IMR-90 (cell line): ENCODE results near the gene HOXD3. TPM values are rescaled to one million over a fixed set of nuclear protein-coding genes. Genes with fewer than 3 reads are reported as not detected.

ENCODE experiments used
- ATAC-seq: fragments of 200-7000 bp; cut with Tn5 transposase; 2 replicates; pipeline ENCODE4 v1.9.1; 2020; ENCODE audit warnings: low read depth, mild to moderate bottlenecking, moderate library complexity
- BruUV-seq: library from RNA; stranded (reverse); fragments of 400-500 nt; replicated peaks from 2 replicates; lab custom pipeline; 2021; lab: Mats Ljungman, UMichigan
- CTCF ChIA-PET: fragments of 300-600 bp; formaldehyde crosslinking; extraction: SDS; loops from one replicate; lab custom pipeline; 2021; ENCODE audit warnings: antibody characterized with exemption; lab: Yijun Ruan, JAX
- POLR2A ChIA-PET: fragments of 300-600 bp; sonication (Branson Sonifier 250); formaldehyde crosslinking; loops from one replicate; lab custom pipeline; 2022; ENCODE audit warnings: antibody characterized with exemption; ENCODE audit not compliant: unreplicated experiment; lab: Charles Lee
- DNase-seq: peaks from one replicate; pipeline ENCODE4 v3.0.0; 2013
- H2AFZ ChIP-seq: replicated peaks from 2 replicates; pipeline ENCODE3; 2013; ENCODE audit warnings: low read length, mild to moderate bottlenecking; ENCODE audit not compliant: poor library complexity
- H2AK5ac ChIP-seq: 2 replicates; pipeline ENCODE4 v1.6.1; 2013; ENCODE audit warnings: low read depth, low read length, inconsistent platforms
- H2AK9ac ChIP-seq: replicated peaks from 2 replicates; pipeline ENCODE3; 2013; ENCODE audit warnings: mild to moderate bottlenecking, low read depth, low read length, moderate library complexity; ENCODE audit not compliant: poor library complexity
- H2BK120ac ChIP-seq: 2 replicates; pipeline ENCODE4 v1.6.1; 2013; ENCODE audit warnings: low read depth, low read length, inconsistent platforms
- H2BK15ac ChIP-seq: 3 replicates; pipeline ENCODE4 v1.6.1; 2013; ENCODE audit warnings: low read depth, low read length, inconsistent platforms
- H2BK20ac ChIP-seq: 2 replicates; pipeline ENCODE4 v1.6.1; 2013; ENCODE audit warnings: low read depth, mild to moderate bottlenecking, inconsistent platforms, low read length, moderate library complexity
- H2BK5ac ChIP-seq: 2 replicates; pipeline ENCODE4 v1.6.1; 2013; ENCODE audit warnings: mild to moderate bottlenecking, low read depth, low read length, inconsistent platforms; ENCODE audit not compliant: poor library complexity, severe bottlenecking
- H3K14ac ChIP-seq: replicated peaks from 2 replicates; pipeline ENCODE4 v1.6.1; 2013; ENCODE audit warnings: low read depth, low read length, inconsistent platforms
- H3K18ac ChIP-seq: 2 replicates; pipeline ENCODE4 v1.6.1; 2013; ENCODE audit warnings: low read depth, low read length, control low read depth
- H3K23ac ChIP-seq: 2 replicates; pipeline ENCODE4 v1.6.1; 2013; ENCODE audit warnings: low read depth, low read length, inconsistent platforms
- H3K27ac ChIP-seq: 2 replicates; pipeline ENCODE4 v1.5.1; 2013; ENCODE audit warnings: mild to moderate bottlenecking, control low read depth, low read length; ENCODE audit not compliant: insufficient read depth
- H3K27me3 ChIP-seq: 2 replicates; pipeline ENCODE4 v1.6.1; 2013; ENCODE audit warnings: low read length; ENCODE audit not compliant: control insufficient read depth, insufficient read depth
- H3K36me3 ChIP-seq: 2 replicates; pipeline ENCODE4 v1.6.1; 2013; ENCODE audit warnings: low read length, mixed read lengths; ENCODE audit not compliant: control insufficient read depth, insufficient read depth
- H3K4ac ChIP-seq: 2 replicates; pipeline ENCODE4 v1.6.1; 2013; ENCODE audit warnings: low read depth, low read length, inconsistent platforms
- H3K4me1 ChIP-seq: 2 replicates; pipeline ENCODE4 v1.6.1; 2013; ENCODE audit warnings: low read length, mixed read lengths; ENCODE audit not compliant: control insufficient read depth, insufficient read depth
- H3K4me2 ChIP-seq: 2 replicates; pipeline ENCODE4 v1.6.1; 2013; ENCODE audit warnings: low read depth, mild to moderate bottlenecking, control low read depth, low read length, moderate library complexity
- H3K4me3 ChIP-seq: 2 replicates; pipeline ENCODE4 v1.5.1; 2013; ENCODE audit warnings: low read depth, mild to moderate bottlenecking, control low read depth, low read length, moderate library complexity; ENCODE audit not compliant: insufficient read depth
- H3K56ac ChIP-seq: 2 replicates; pipeline ENCODE4 v1.6.1; 2013; ENCODE audit warnings: low read length, inconsistent platforms; ENCODE audit not compliant: insufficient read depth; ENCODE audit errors: extremely low read depth
- H3K79me1 ChIP-seq, 2 experiments: 2 replicates each; pipeline ENCODE4 v1.6.1; 2013; ENCODE audit warnings: low read length in 2 of 2, inconsistent platforms in 1 of 2, low read depth in 1 of 2
- H3K9ac ChIP-seq: 2 replicates; pipeline ENCODE4 v1.6.1; 2013; ENCODE audit warnings: low read depth, low read length, control low read depth
- H3K9me1 ChIP-seq: 2 replicates; pipeline ENCODE4 v1.6.1; 2013; ENCODE audit warnings: low read length, inconsistent platforms; ENCODE audit not compliant: insufficient read depth
- H3K9me3 ChIP-seq: 2 replicates; pipeline ENCODE4 v1.6.1; 2013; ENCODE audit warnings: low read length; ENCODE audit not compliant: control insufficient read depth, insufficient read depth
- H4K20me1 ChIP-seq: 2 replicates; pipeline ENCODE4 v1.6.1; 2013; ENCODE audit warnings: low read length, inconsistent platforms; ENCODE audit not compliant: insufficient read depth
- H4K5ac ChIP-seq: 2 replicates; pipeline ENCODE4 v1.6.1; 2013; ENCODE audit warnings: mild to moderate bottlenecking, low read depth, low read length, control low read depth
- H4K8ac ChIP-seq, 2 experiments: 2 replicates each; pipeline ENCODE4 v1.6.1; 2013; ENCODE audit warnings: low read depth in 2 of 2, low read length in 2 of 2, control low read depth in 1 of 2, inconsistent platforms in 1 of 2
- H4K91ac ChIP-seq: 2 replicates; pipeline ENCODE4 v1.6.1; 2013; ENCODE audit warnings: low read depth, low read length, inconsistent platforms; ENCODE audit not compliant: insufficient read depth
- BHLHE40 ChIP-seq: fragments of 150-350 bp; IDR thresholded peaks from 2 replicates; pipeline ENCODE4 v1.6.1; 2016; ENCODE audit warnings: mild to moderate bottlenecking, low read depth, low read length
- POLR2A ChIP-seq: IDR thresholded peaks from 2 replicates; pipeline ENCODE4 v1.6.1; 2012; ENCODE audit warnings: mild to moderate bottlenecking, low read depth, low read length
- RAD21 ChIP-seq: IDR thresholded peaks from 2 replicates; pipeline ENCODE4 v1.6.1; 2012; ENCODE audit warnings: low read length, improper control_type of control experiment
- WGBS, 2 experiments: methylation state at CpG; one replicate each; pipeline versions ENCODE4 v1.1.5 to v1.1.7; 2013; ENCODE audit warnings: missing lambda C conversion rate in 2 of 2; ENCODE audit not compliant: insufficient read length in 1 of 2; ENCODE audit errors: extremely low coverage in 2 of 2; 5-methylcytosine and 5-hydroxymethylcytosine counted together
- dilution Hi-C: fragments of 300-500 bp; cut with HindIII; formaldehyde crosslinking; loops from one replicate; pipeline ENCODE4 v1.14.3; 2018; ENCODE audit warnings: low sequenced_read_pairs; ENCODE audit not compliant: unreplicated experiment
- in situ Hi-C: fragments of 300-500 bp; cut with MboI; formaldehyde crosslinking; loops from 3 replicates; pipeline ENCODE4 v1.14.3; 2019; ENCODE audit warnings: low sequenced_read_pairs, inconsistent platforms, mixed read lengths
- intact Hi-C: fragments of 100-400 bp; cut with micrococcal nuclease; formaldehyde crosslinking; loops from 2 replicates; pipeline ENCODE4 v1.10.0; 2022
- polyA plus RNA-seq, 3 experiments: library from polyadenylated mRNA; depleted of rRNA; stranded (reverse); fragments of >200 nt; gene quantifications; 2 replicates each; pipeline ENCODE4 v1.2.3, GENCODE V29; 2012; ENCODE audit warnings: low replicate concordance in 1 of 3
- total RNA-seq: library from RNA; depleted of rRNA; stranded (reverse); fragments of >200 nt; gene quantifications from 2 replicates; pipeline ENCODE4 v1.2.3, GENCODE V29; 2012
- TF ChIP-seq, protein P1 (sequence below): fragments of 150-350 bp; IDR thresholded peaks from 2 replicates; pipeline ENCODE4 v1.6.1; 2017; ENCODE audit warnings: mild to moderate bottlenecking, antibody characterized with exemption, low read length, low read depth

HOXD3 gene
- total and polyA plus RNA-seq, 2 of the 4 experiments (the other 2 are of a cell fraction), result not detected

DNA sequence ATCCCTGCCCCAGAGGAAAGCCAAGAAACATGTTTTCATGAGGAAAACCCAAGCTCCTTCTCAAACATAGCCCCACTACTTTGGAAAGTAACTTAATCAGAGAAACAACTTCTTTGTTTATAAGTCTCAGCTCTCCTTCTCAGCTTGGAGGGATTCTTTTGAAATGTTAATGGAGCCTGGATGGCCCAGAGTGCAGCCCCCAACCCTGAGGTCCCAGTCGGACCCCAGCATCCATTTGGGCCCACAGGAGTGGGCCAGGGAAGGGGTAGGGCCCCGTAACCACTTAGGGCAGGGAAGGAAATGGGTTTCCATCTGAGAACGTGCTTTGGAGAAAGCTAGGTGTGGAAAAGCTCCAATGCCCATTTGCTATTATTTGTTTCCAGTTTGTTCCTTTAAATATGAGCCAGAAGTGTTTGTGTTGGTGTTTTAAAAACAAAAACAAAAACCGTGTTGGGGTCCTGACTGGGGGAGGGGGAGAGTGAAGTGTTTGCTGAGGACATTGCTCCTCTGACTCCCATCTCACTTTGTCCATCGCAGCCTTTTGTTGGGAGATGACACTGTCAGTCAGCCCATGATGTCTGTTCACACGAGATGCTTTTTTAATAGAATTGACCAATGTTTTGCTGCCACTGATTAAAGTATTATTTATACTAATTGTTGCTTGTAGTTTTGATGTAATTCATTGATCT is 1.6 kb upstream of the HOXD3 start:
- H4K8ac ChIP-seq, result no peak overlapping the region
- H2AK5ac ChIP-seq, result no peak overlapping the region
- H3K9me1 ChIP-seq, result no peaks in the 10 kb centered on the region
- H3K23ac ChIP-seq, result no peak overlapping the region
- no CpG with 5 or more reads among the region's 6 CpGs for WGBS, 2 experiments
- dilution Hi-C loops (no loop called here), in situ Hi-C loops (no loop called here), intact Hi-C loops (no loop called here)
- ATAC-seq (no peak), DNase-seq (no peak)
- no peak overlapping the region for H2BK15ac ChIP-seq
- TF ChIP-seq POLR2A (no peak), BHLHE40 (no peak), RAD21 (no peak)
- TF ChIP-seq, protein P1, sequence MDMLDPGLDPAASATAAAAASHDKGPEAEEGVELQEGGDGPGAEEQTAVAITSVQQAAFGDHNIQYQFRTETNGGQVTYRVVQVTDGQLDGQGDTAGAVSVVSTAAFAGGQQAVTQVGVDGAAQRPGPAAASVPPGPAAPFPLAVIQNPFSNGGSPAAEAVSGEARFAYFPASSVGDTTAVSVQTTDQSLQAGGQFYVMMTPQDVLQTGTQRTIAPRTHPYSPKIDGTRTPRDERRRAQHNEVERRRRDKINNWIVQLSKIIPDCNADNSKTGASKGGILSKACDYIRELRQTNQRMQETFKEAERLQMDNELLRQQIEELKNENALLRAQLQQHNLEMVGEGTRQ, result no peak
- H3K79me1 ChIP-seq, result no peaks in the 10 kb centered on the region
- peaks cover 16% of the 10 kb centered on the region for H3K9me3 ChIP-seq
- no peaks in the 10 kb centered on the region for H3K36me3 ChIP-seq
- no peak overlapping the region for H2BK20ac ChIP-seq
- BruUV-seq, result no TSS peak
- H3K27ac ChIP-seq, result no peak overlapping the region
- H3K4me3 ChIP-seq, result no peak overlapping the region
- H3K56ac ChIP-seq, result no peak overlapping the region
- H3K18ac ChIP-seq, result no peak overlapping the region
- CTCF ChIA-PET, result interaction anchor here (3.3 kb wide), 1 partner anchor 299 kb away, joined by 7 read pairs; no protein-coding TSS in a partner anchor
- H3K4ac ChIP-seq, result no peak overlapping the region
- no peak overlapping the region for H4K5ac ChIP-seq
- no peaks in the 10 kb centered on the region for H4K20me1 ChIP-seq
- no peak overlapping the region for H2AK9ac ChIP-seq
- no peak overlapping the region for H2BK5ac ChIP-seq
- no peak overlapping the region for H3K9ac ChIP-seq
- H3K4me1 ChIP-seq, result no peaks in the 10 kb centered on the region
- POLR2A ChIA-PET, result no interaction called here
- H4K91ac ChIP-seq, result no peak overlapping the region
- no peak overlapping the region for H3K4me2 ChIP-seq
- peaks cover 91% of the 10 kb centered on the region for H3K27me3 ChIP-seq
- no peak overlapping the region for H2AFZ ChIP-seq
- H2BK120ac ChIP-seq, result no peak overlapping the region
- H3K14ac ChIP-seq, result no peak overlapping the region
